Measurements from ENCODE around the gene SERINC2. TPM values are rescaled to one million over a fixed set of nuclear protein-coding genes. Genes with fewer than 3 reads are reported as not detected.

SERINC2 gene
- total and polyA plus RNA-seq, 9 of the 15 experiments (the other 6 are each of a cell fraction or from before 2014, with no cell fraction given), result 0.07 to 1.2 (median 0.70) TPM; not detected in 2

Other genes starting within 250 kb of the SERINC2 start
- gene NKAIN1, start 173.3 kb upstream of the SERINC2 start, total RNA-seq (2014; rRNA removed), result 0.05 TPM in 1 of 2 replicates, not detected in the other
- gene NKAIN1, start 173.3 kb upstream of the SERINC2 start, total RNA-seq (2014; rRNA removed; fragmentation: Illumina TruSeq; extraction: Trizol), result not detected in 2 replicates
- gene NKAIN1, start 173.3 kb upstream of the SERINC2 start, total RNA-seq (2015; rRNA removed; fragmentation: Illumina TruSeq; extraction: Trizol), result 0.08 TPM in 1 of 2 replicates, not detected in the other
- gene NKAIN1, start 173.3 kb upstream of the SERINC2 start, total RNA-seq (2021), result 0.22 TPM in 1 of 2 replicates, not detected in the other
- 0.04 TPM in 2 replicates for gene NKAIN1, start 173.3 kb upstream of the SERINC2 start, polyA plus RNA-seq (2011; rRNA removed)
- 0.07 and 0.13 TPM in 2 replicates for gene NKAIN1, start 173.3 kb upstream of the SERINC2 start, polyA plus RNA-seq (2014; fragmentation: Illumina TruSeq; extraction: Trizol)
- under 1 TPM in 1 of 2 experiments, not detected in 1; 0.03 TPM for gene NKAIN1, start 173.3 kb upstream of the SERINC2 start, polyA plus RNA-seq (2014; fragmentation: Nextera tagmentation; extraction: Ambion mirVana)
- 0.04 TPM in 1 of 2 replicates, not detected in the other for gene NKAIN1, start 173.3 kb upstream of the SERINC2 start, polyA plus RNA-seq (2014; rRNA removed)
- 278 and 343 TPM in 2 replicates for gene SNRNP40, start 116.4 kb upstream of the SERINC2 start, total RNA-seq (2014; rRNA removed)
- 198 and 205 TPM in 2 replicates for gene SNRNP40, start 116.4 kb upstream of the SERINC2 start, total RNA-seq (2014; rRNA removed; fragmentation: Illumina TruSeq; extraction: Trizol)
- 192 and 193 TPM in 2 replicates for gene SNRNP40, start 116.4 kb upstream of the SERINC2 start, total RNA-seq (2015; rRNA removed; fragmentation: Illumina TruSeq; extraction: Trizol)
- gene SNRNP40, start 116.4 kb upstream of the SERINC2 start, total RNA-seq (2021), result 163 and 164 TPM in 2 replicates
- 184 and 230 TPM in 2 replicates for gene SNRNP40, start 116.4 kb upstream of the SERINC2 start, polyA plus RNA-seq (2011; rRNA removed)
- gene SNRNP40, start 116.4 kb upstream of the SERINC2 start, polyA plus RNA-seq (2014; fragmentation: Illumina TruSeq; extraction: Trizol), result 147 and 155 TPM in 2 replicates
- gene SNRNP40, start 116.4 kb upstream of the SERINC2 start, polyA plus RNA-seq (2014; fragmentation: Nextera tagmentation; extraction: Ambion mirVana), result 10 to 100 TPM; 48.7 to 58.0 TPM
- gene SNRNP40, start 116.4 kb upstream of the SERINC2 start, polyA plus RNA-seq (2014; rRNA removed), result 158 and 209 TPM in 2 replicates
- gene ZCCHC17, start 116.2 kb upstream of the SERINC2 start, total RNA-seq (2014; rRNA removed), result 49.7 and 52.9 TPM in 2 replicates
- 74.7 and 89.2 TPM in 2 replicates for gene ZCCHC17, start 116.2 kb upstream of the SERINC2 start, total RNA-seq (2014; rRNA removed; fragmentation: Illumina TruSeq; extraction: Trizol)
- 72.4 and 74.2 TPM in 2 replicates for gene ZCCHC17, start 116.2 kb upstream of the SERINC2 start, total RNA-seq (2015; rRNA removed; fragmentation: Illumina TruSeq; extraction: Trizol)
- 46.9 and 49.2 TPM in 2 replicates for gene ZCCHC17, start 116.2 kb upstream of the SERINC2 start, total RNA-seq (2021)
- 81.2 and 87.8 TPM in 2 replicates for gene ZCCHC17, start 116.2 kb upstream of the SERINC2 start, polyA plus RNA-seq (2011; rRNA removed)
- gene ZCCHC17, start 116.2 kb upstream of the SERINC2 start, polyA plus RNA-seq (2014; fragmentation: Illumina TruSeq; extraction: Trizol), result 82.4 and 96.7 TPM in 2 replicates
- 100 to 1,000 TPM; 104 to 150 TPM for gene ZCCHC17, start 116.2 kb upstream of the SERINC2 start, polyA plus RNA-seq (2014; fragmentation: Nextera tagmentation; extraction: Ambion mirVana)
- 58.2 and 63.7 TPM in 2 replicates for gene ZCCHC17, start 116.2 kb upstream of the SERINC2 start, polyA plus RNA-seq (2014; rRNA removed)
- not detected in 2 replicates for gene FABP3, start 40.1 kb upstream of the SERINC2 start, total RNA-seq (2014; rRNA removed)
- not detected in 2 replicates for gene FABP3, start 40.1 kb upstream of the SERINC2 start, total RNA-seq (2014; rRNA removed; fragmentation: Illumina TruSeq; extraction: Trizol)
- not detected in 2 replicates for gene FABP3, start 40.1 kb upstream of the SERINC2 start, total RNA-seq (2015; rRNA removed; fragmentation: Illumina TruSeq; extraction: Trizol)
- gene FABP3, start 40.1 kb upstream of the SERINC2 start, total RNA-seq (2021), result not detected in 2 replicates
- not detected in 2 replicates for gene FABP3, start 40.1 kb upstream of the SERINC2 start, polyA plus RNA-seq (2011; rRNA removed)
- not detected in 2 replicates for gene FABP3, start 40.1 kb upstream of the SERINC2 start, polyA plus RNA-seq (2014; fragmentation: Illumina TruSeq; extraction: Trizol)
- under 1 TPM in 1 of 2 experiments, not detected in 1; 0.22 TPM for gene FABP3, start 40.1 kb upstream of the SERINC2 start, polyA plus RNA-seq (2014; fragmentation: Nextera tagmentation; extraction: Ambion mirVana)
- not detected in 2 replicates for gene FABP3, start 40.1 kb upstream of the SERINC2 start, polyA plus RNA-seq (2014; rRNA removed)
- 0.05 and 0.53 TPM in 2 replicates for gene TINAGL1, start 163.3 kb downstream of the SERINC2 start, total RNA-seq (2014; rRNA removed)
- 0.07 TPM in 1 of 2 replicates, not detected in the other for gene TINAGL1, start 163.3 kb downstream of the SERINC2 start, total RNA-seq (2014; rRNA removed; fragmentation: Illumina TruSeq; extraction: Trizol)
- not detected in 2 replicates for gene TINAGL1, start 163.3 kb downstream of the SERINC2 start, total RNA-seq (2015; rRNA removed; fragmentation: Illumina TruSeq; extraction: Trizol)
- gene TINAGL1, start 163.3 kb downstream of the SERINC2 start, total RNA-seq (2021), result 0.27 and 0.67 TPM in 2 replicates
- 0.35 and 1.2 TPM in 2 replicates for gene TINAGL1, start 163.3 kb downstream of the SERINC2 start, polyA plus RNA-seq (2011; rRNA removed)
- 0.14 TPM in 1 of 2 replicates, not detected in the other for gene TINAGL1, start 163.3 kb downstream of the SERINC2 start, polyA plus RNA-seq (2014; fragmentation: Illumina TruSeq; extraction: Trizol)
- not detected for gene TINAGL1, start 163.3 kb downstream of the SERINC2 start, polyA plus RNA-seq (2014; fragmentation: Nextera tagmentation; extraction: Ambion mirVana)
- 0.04 and 0.16 TPM in 2 replicates for gene TINAGL1, start 163.3 kb downstream of the SERINC2 start, polyA plus RNA-seq (2014; rRNA removed)
- not detected in 2 replicates for gene HCRTR1, start 204.5 kb downstream of the SERINC2 start, total RNA-seq (2014; rRNA removed)
- gene HCRTR1, start 204.5 kb downstream of the SERINC2 start, total RNA-seq (2014; rRNA removed; fragmentation: Illumina TruSeq; extraction: Trizol), result not detected in 2 replicates
- gene HCRTR1, start 204.5 kb downstream of the SERINC2 start, total RNA-seq (2015; rRNA removed; fragmentation: Illumina TruSeq; extraction: Trizol), result not detected in 2 replicates
- gene HCRTR1, start 204.5 kb downstream of the SERINC2 start, total RNA-seq (2021), result not detected in 2 replicates
- not detected in 2 replicates for gene HCRTR1, start 204.5 kb downstream of the SERINC2 start, polyA plus RNA-seq (2011; rRNA removed)
- gene HCRTR1, start 204.5 kb downstream of the SERINC2 start, polyA plus RNA-seq (2014; fragmentation: Illumina TruSeq; extraction: Trizol), result not detected in 2 replicates
- gene HCRTR1, start 204.5 kb downstream of the SERINC2 start, polyA plus RNA-seq (2014; fragmentation: Nextera tagmentation; extraction: Ambion mirVana), result not detected
- gene HCRTR1, start 204.5 kb downstream of the SERINC2 start, polyA plus RNA-seq (2014; rRNA removed), result not detected in 2 replicates
- gene PEF1, start 231.7 kb downstream of the SERINC2 start, total RNA-seq (2014; rRNA removed), result 76.6 and 87.6 TPM in 2 replicates
- 39.4 and 46.0 TPM in 2 replicates for gene PEF1, start 231.7 kb downstream of the SERINC2 start, total RNA-seq (2014; rRNA removed; fragmentation: Illumina TruSeq; extraction: Trizol)
- 48.8 and 49.1 TPM in 2 replicates for gene PEF1, start 231.7 kb downstream of the SERINC2 start, total RNA-seq (2015; rRNA removed; fragmentation: Illumina TruSeq; extraction: Trizol)
- 61.0 and 61.9 TPM in 2 replicates for gene PEF1, start 231.7 kb downstream of the SERINC2 start, total RNA-seq (2021)
- gene PEF1, start 231.7 kb downstream of the SERINC2 start, polyA plus RNA-seq (2011; rRNA removed), result 73.7 and 104 TPM in 2 replicates
- gene PEF1, start 231.7 kb downstream of the SERINC2 start, polyA plus RNA-seq (2014; fragmentation: Illumina TruSeq; extraction: Trizol), result 95.5 and 97.8 TPM in 2 replicates
- 10 to 100 TPM; 26.3 to 33.0 TPM for gene PEF1, start 231.7 kb downstream of the SERINC2 start, polyA plus RNA-seq (2014; fragmentation: Nextera tagmentation; extraction: Ambion mirVana)
- 78.2 and 82.5 TPM in 2 replicates for gene PEF1, start 231.7 kb downstream of the SERINC2 start, polyA plus RNA-seq (2014; rRNA removed)

All from K562 (cell line).